Measurements from ENCODE around the gene ADCY5.
"Not testable (repeated sequence)": the region's sequence is repeated elsewhere in the genome, so short reads cannot be mapped to it uniquely, and the experiment has no call there.

Gene ADCY5

GRCh38 chr3:123448536-123449101 lies at the start of gene ADCY5:
TSS of gene ADCY5 (minus strand) at chr3:123449090. CDS start at chr3:123448545, 545 bp downstream.
- FAIRE-seq = no peak

DNA sequence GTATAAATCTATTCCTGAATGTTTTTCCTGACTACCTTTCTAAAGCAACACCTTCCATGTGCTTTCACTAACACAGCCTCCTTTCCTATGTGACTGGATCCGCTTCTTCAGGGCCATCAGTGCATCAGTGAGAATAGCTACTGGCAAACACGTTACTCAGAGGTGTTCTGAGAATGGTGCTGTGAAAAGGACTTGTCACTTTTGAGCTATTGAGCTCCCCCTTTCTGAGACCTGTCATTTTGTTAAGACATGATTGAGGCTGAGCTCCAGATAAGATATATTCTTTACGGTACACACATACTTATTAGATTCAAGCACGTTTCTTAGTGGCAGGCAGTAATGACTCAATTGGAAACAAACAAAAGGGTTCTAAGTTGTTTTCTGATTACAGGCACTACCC lies 45.0 kb upstream of the ADCY5 start:
- FAIRE-seq = no peak

GRCh38 chr3:123491966-123492587 lies 43.2 kb upstream of the ADCY5 start:
- FAIRE-seq = no peak

GRCh38 chr3:123489400-123490004 lies 40.6 kb upstream of the ADCY5 start:
- FAIRE-seq = peak; percentile 74

DNA sequence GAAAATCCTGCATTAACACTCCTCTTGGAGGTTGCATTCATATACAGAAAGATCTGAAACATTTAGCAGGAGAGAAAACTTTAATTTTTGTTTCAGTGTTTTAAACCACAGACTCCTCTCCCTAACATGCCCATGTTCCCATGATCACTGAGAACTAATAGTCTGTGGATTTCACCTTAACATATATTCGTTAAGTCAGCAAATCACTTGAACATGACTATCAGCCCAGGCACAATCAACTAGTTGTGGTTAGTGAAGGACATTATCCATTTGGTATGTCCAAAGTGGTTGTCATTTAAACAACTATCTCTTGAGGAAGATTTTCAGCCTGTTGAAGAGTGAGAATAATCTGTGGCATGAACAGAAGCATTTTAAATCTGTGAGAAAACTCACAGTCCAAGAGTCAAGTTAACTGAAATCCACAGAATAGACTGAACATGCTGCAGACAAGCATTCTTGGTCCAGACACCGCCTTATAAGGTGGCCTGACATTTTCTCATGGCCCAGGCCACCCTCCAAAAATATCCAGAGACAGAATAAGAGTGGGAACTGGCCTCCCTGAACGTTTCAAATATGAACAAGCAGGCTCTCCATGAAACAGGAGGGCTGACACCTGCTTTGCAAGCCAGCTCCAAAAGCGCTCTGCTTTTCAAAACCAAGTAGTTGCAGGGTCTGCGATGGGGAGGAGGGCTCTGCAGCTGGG lies 39.9 kb upstream of the ADCY5 start:
- FAIRE-seq = no peak

GRCh38 chr3:123487063-123487462 lies 38.2 kb upstream of the ADCY5 start:
- not testable (repeated sequence) for FAIRE-seq

DNA sequence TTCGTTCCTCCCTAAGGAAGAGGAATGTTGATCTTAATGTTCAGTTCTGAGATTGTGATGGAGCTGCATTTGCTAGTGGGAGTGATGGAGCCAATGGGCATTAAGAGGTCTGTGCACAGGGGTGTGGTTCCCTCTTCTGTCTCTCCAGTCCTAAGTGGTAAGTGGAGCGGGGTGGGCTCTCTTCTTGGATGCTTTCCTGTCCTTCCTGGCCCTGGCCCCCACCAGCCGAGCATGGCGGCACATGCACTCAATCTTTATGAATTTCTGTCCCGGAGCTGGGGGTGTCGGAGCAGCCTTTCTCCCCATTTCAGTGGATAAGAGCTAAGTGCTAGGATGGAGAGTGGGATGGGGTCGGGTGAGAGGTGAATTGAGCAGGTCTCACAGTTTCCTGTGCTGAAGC lies 37.6 kb upstream of the ADCY5 start:
- no peak for FAIRE-seq

GRCh38 chr3:123485551-123485950 lies 36.7 kb upstream of the ADCY5 start:
- no peak for FAIRE-seq

DNA sequence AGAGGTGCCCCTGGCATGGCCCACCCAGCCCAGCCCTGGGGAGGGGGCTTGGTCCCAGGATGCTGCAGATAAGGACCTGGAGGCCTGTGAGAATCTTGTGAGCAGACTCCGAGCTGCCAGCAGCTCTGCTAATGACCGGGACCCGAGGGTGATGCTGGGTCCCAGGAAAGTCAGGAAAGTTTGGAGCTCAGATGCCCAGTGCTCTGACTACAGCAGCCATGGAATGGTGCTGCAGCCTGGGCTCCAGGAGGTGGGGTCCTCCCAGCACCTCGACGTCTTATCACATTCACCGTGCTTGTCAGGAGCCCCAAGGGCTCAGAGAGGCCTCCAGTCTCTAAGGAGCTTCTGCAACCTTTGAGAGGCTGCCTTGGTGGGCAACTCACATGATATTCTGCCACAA lies 34.3 kb upstream of the ADCY5 start:
- no peak for FAIRE-seq

DNA sequence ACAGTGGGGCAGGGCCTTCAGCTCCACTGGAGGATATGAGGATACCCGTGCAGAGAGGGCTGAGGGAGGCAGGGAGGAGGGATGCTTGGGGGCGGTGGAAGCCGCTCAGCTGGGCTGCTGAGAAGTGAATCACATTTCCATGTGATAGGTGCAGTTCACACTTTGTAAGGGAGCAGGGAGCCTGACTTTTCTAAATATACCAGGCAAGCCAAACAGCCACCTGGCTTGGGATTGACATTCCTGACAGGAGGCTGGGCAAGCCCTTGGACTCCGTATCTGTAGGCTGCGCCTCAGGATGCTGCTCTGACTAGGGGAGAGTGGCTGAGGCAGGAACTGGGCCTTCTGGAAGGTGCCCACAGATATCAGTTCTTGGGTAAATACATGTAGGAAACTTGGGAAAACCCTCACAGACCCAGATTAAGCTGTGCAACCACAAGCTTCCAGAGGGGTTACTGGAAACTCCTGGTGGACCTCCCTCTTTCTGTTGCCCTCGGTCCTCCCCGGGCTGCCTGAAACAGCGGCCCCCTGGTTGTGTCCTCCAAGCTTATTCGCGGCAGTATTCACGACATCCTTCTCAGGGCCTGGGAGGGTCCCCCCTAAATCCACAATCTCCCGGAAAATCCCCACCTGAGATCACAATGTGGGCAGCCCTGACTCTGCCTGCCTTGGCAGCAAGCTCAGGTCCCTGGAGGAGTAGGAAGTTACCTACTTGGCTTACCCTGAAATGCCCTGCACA lies 33.0 kb upstream of the ADCY5 start:
- no peak for FAIRE-seq

DNA sequence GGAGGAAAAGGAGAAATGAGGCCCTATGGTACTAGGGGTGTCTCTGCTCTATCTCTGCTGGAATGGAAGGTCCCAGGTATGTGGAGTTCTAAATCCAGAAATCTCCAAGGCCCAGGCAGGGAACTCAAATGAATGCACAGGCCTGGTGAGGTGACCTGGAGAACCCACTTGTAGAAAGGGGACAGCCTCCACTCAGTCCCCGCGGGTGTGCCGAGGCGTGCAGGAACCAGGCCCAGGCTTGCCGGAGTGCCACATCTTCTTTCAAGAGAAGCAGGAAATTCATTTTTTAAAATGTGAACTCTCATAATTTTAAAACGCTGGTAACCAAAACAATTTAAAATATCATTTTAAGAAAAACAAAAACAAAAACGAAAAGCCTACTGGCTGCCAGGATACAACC lies 32.2 kb upstream of the ADCY5 start:
- no peak for FAIRE-seq

GRCh38 chr3:123480428-123480827 lies 31.5 kb upstream of the ADCY5 start:
- FAIRE-seq = no peak

GRCh38 chr3:123479891-123480290 lies 31.0 kb upstream of the ADCY5 start:
- no peak for FAIRE-seq

GRCh38 chr3:123478314-123478713 lies 29.4 kb upstream of the ADCY5 start:
- FAIRE-seq = no peak

GRCh38 chr3:123476967-123477750 lies 28.3 kb upstream of the ADCY5 start:
- FAIRE-seq = no peak

DNA sequence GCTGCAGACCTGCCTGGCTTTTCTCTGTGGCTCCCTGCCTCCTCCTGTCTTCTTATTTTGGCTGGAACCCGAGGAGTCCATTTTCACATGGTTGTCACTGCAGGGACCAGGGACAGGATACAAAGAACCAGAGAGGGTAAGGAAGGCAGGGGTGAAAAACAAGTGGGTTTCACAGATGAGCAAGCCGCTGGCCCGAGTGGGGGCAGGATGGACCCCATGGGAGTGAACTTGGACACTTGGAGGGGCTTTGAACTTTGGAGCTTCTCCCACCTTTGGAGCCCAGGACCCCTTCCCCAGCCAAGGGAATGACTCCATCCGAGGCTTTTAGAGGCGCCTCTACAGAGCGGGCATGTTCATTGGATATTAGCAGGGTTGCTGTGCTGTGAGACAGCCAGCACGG lies 26.9 kb upstream of the ADCY5 start:
- no peak for FAIRE-seq

GRCh38 chr3:123471106-123471505 lies 22.2 kb upstream of the ADCY5 start:
- FAIRE-seq = no peak

GRCh38 chr3:123469323-123469995 lies 20.6 kb upstream of the ADCY5 start:
- no peak for FAIRE-seq

- no peak for FAIRE-seq
These were observed 18.2 kb upstream of the ADCY5 start for GRCh38 chr3:123467046-123467445.

DNA sequence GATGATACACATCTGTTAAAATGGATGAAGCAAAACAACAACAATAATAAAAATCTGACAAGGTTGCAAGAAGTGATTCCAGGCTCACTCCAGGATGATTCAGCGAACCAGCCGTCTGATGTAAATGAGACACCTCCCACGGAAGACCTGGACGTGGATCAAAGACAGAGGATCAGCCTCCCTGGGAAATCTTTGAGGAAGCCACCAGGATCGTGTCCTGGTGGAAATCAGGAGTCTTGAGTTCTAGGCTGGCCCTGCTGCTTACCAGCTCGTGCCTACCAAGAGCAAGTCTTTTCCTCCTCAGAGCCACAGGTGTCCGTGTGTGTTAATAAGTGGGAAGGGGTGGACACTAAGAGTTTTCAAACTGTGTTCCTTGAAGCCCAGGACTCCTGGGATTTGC lies 15.3 kb upstream of the ADCY5 start:
- FAIRE-seq = no peak

- FAIRE-seq = no peak
These were observed 11.0 kb upstream of the ADCY5 start for GRCh38 chr3:123459862-123460261.

- no peak for FAIRE-seq
These were observed 9.4 kb upstream of the ADCY5 start for GRCh38 chr3:123458255-123458654.
